WTC11 (cell line): ENCODE measurements around the gene ABCC4. TPM values are rescaled to one million over a fixed set of nuclear protein-coding genes. Genes with fewer than 3 reads are reported as not detected.
"Not testable (repeated sequence)": the region's sequence is repeated elsewhere in the genome, so short reads cannot be mapped to it uniquely, and the experiment has no call there.

Experiments used
- ATAC-seq: fragments of 200-7000 bp; cut with Tn5 transposase; 2 replicates; pipeline ENCODE4 v1.10.0; 2021; ENCODE audit warnings: mild to moderate bottlenecking, moderate library complexity
- CTCF ChIA-PET: fragments of 300-600 bp; sonication (Branson Sonifier 250); formaldehyde crosslinking; loops from one replicate; lab custom pipeline; 2021; ENCODE audit warnings: antibody characterized with exemption; lab: Charles Lee
- POLR2A ChIA-PET: fragments of 350-600 bp; sonication (Branson Sonifier 250); formaldehyde crosslinking; loops from one replicate; lab custom pipeline; 2021; ENCODE audit warnings: antibody characterized with exemption; lab: Charles Lee
- DNase-seq: peaks from one replicate; pipeline ENCODE4 v3.0.0; 2021; ENCODE audit warnings: low spot score
- H3K27ac Mint-ChIP-seq: 2 replicates; pipeline ENCODE4 v1.8.0; 2021; ENCODE audit warnings: mixed read lengths
- H3K27me3 Mint-ChIP-seq: 2 replicates; pipeline ENCODE4 v1.8.0; 2021; ENCODE audit warnings: low read depth, mild to moderate bottlenecking, moderate library complexity, mixed read lengths
- H3K36me3 Mint-ChIP-seq: 2 replicates; pipeline ENCODE4 v1.8.0; 2021; ENCODE audit warnings: mixed read lengths
- H3K4me1 Mint-ChIP-seq: 2 replicates; pipeline ENCODE4 v1.8.0; 2022; ENCODE audit warnings: mixed read lengths
- H3K4me3 Mint-ChIP-seq: 2 replicates; pipeline ENCODE4 v1.8.0; 2021; ENCODE audit warnings: mild to moderate bottlenecking, moderate library complexity, mixed read lengths
- H3K9me3 Mint-ChIP-seq: 2 replicates; pipeline ENCODE4 v1.8.0; 2021; ENCODE audit warnings: mixed read lengths
- AR ChIP-seq: fragments of 250-450 bp; sonication (Bioruptor Pico); IDR thresholded peaks from 2 replicates; pipeline ENCODE4 v1.9.0; 2021; ENCODE audit warnings: mild to moderate bottlenecking
- ARID4B ChIP-seq: sonication (generic); formaldehyde crosslinking; IDR thresholded peaks from 2 replicates; pipeline ENCODE4 v1.8.0; 2023; ENCODE audit warnings: missing genetic modification reagents, mild to moderate bottlenecking, borderline replicate concordance
- ATF6 ChIP-seq: sonication (generic); formaldehyde crosslinking; IDR thresholded peaks from 2 replicates; pipeline ENCODE4 v1.8.1; 2023; ENCODE audit warnings: mild to moderate bottlenecking, missing genetic modification reagents
- CDX4 ChIP-seq: fragments of 250-450 bp; sonication (Bioruptor Pico); IDR thresholded peaks from 2 replicates; pipeline ENCODE4 v1.9.0; 2021; ENCODE audit warnings: moderate library complexity, mild to moderate bottlenecking, inconsistent platforms, borderline replicate concordance
- CTCF ChIP-seq: fragments of 200-600 bp; IDR thresholded peaks from 2 replicates; pipeline ENCODE4 v1.8.0; 2022; ENCODE audit warnings: antibody characterized with exemption
- FOXK1 ChIP-seq: sonication (generic); formaldehyde crosslinking; IDR thresholded peaks from 2 replicates; pipeline ENCODE4 v1.8.0; 2022; ENCODE audit warnings: mild to moderate bottlenecking, moderate library complexity, missing genetic modification reagents
- HMGA2 ChIP-seq: fragments of 250-450 bp; sonication (Bioruptor Pico); IDR thresholded peaks from 2 replicates; pipeline ENCODE4 v1.4.0; 2021; ENCODE audit warnings: mild to moderate bottlenecking, moderate library complexity
- NFYB ChIP-seq: sonication (generic); formaldehyde crosslinking; conservative IDR thresholded peaks from 2 replicates; pipeline ENCODE4 v1.8.0; 2022; ENCODE audit warnings: low read depth, missing genetic modification reagents
- NR1H2 ChIP-seq: sonication (generic); formaldehyde crosslinking; IDR thresholded peaks from 2 replicates; pipeline ENCODE4 v1.9.0; 2021; ENCODE audit warnings: mild to moderate bottlenecking, moderate library complexity, missing genetic modification reagents
- PRRX2 ChIP-seq: fragments of 250-450 bp; sonication (Bioruptor Pico); IDR thresholded peaks from 2 replicates; pipeline ENCODE4 v1.8.0; 2021; ENCODE audit warnings: mild to moderate bottlenecking
- ZNF232 ChIP-seq: sonication (generic); formaldehyde crosslinking; IDR thresholded peaks from 2 replicates; pipeline ENCODE4 v1.8.0; 2022; ENCODE audit warnings: mild to moderate bottlenecking, missing genetic modification reagents
- ZNF671 ChIP-seq: fragments of 250-450 bp; sonication (Bioruptor Pico); IDR thresholded peaks from 2 replicates; pipeline ENCODE4 v1.8.0; 2021; ENCODE audit warnings: mild to moderate bottlenecking
- total RNA-seq: library from RNA; stranded (reverse); gene quantifications from 3 replicates; pipeline ENCODE4 v1.2.3, GENCODE V29; 2021

ABCC4 gene
- total RNA-seq, 1 experiment from 2014 or later = 7.2 TPM

GRCh38 chr13:95192998-95193397 lies 108.3 kb downstream of the ABCC4 start:
- H3K27me3 Mint-ChIP-seq = no peaks in the 10 kb centered on the region
- ATAC-seq (no peak), DNase-seq (no peak)
- H3K9me3 Mint-ChIP-seq = 0 out of 2 replicates have a peak, but pooled peaks cover 1% of the 10 kb centered on the region
- peaks cover 6% of the 10 kb centered on the region for H3K4me1 Mint-ChIP-seq
- no peak overlapping the region for H3K4me3 Mint-ChIP-seq
- H3K36me3 Mint-ChIP-seq = no peaks in the 10 kb centered on the region
- ChIA-PET POLR2A (interaction anchor here (1.8 kb wide), 1 partner anchor 211 kb away, joined by 6 read pairs; no protein-coding TSS in a partner anchor), CTCF (interaction anchor here (0.9 to 6.1 kb wide), 10 partner anchors 10 to 288 kb away, joined by 4 to 388 read pairs (median 10); no protein-coding TSS in a partner anchor)
- H3K27ac Mint-ChIP-seq = no peak overlapping the region
- TF ChIP-seq ARID4B (CRISPR knock-in tag) (no peak), ZNF232 (no peak), ATF6 (CRISPR knock-in tag) (no peak), ZNF671 (CRISPR knock-in tag) (no peak), NFYB (CRISPR knock-in tag) (no peak), PRRX2 (CRISPR knock-in tag) (no peak), CDX4 (no peak), HMGA2 (CRISPR knock-in tag) (no peak), FOXK1 (CRISPR knock-in tag) (no peak), AR (CRISPR knock-in tag) (no peak)

- H3K9me3 Mint-ChIP-seq, H3K4me1 Mint-ChIP-seq, H3K27me3 Mint-ChIP-seq, ATAC-seq, H3K36me3 Mint-ChIP-seq, H3K4me3 Mint-ChIP-seq, DNase-seq, H3K27ac Mint-ChIP-seq: not testable (repeated sequence)
- ChIA-PET CTCF (interaction anchor here (0.6 to 6.1 kb wide), 18 partner anchors 10 to 749 kb away, joined by 3 to 388 read pairs (median 6); no protein-coding TSS in a partner anchor), POLR2A (interaction anchor here (0.6 to 1.8 kb wide), 2 partner anchors 39 to 212 kb away, joined by 6 read pairs; no protein-coding TSS in a partner anchor)
Observed at GRCh38 chr13:95192564-95192945, 108.7 kb downstream of the ABCC4 start.

GRCh38 chr13:95191821-95192563 lies 109.3 kb downstream of the ABCC4 start:
- peak; percentile 92 for TF ChIP-seq CTCF
- TF ChIP-seq NR1H2 (CRISPR knock-in tag) = no peak
- H3K4me3 Mint-ChIP-seq = no peak overlapping the region
- ATAC-seq = peak; percentile 98
- H3K9me3 Mint-ChIP-seq = no peaks in the 10 kb centered on the region
- peak; percentile 93 for DNase-seq
- POLR2A ChIA-PET = interaction anchor here (0.6 to 1.8 kb wide), 2 partner anchors 40 to 212 kb away, joined by 6 read pairs; no protein-coding TSS in a partner anchor
- no peaks in the 10 kb centered on the region for H3K36me3 Mint-ChIP-seq
- peaks cover 6% of the 10 kb centered on the region for H3K4me1 Mint-ChIP-seq
- H3K27ac Mint-ChIP-seq = no peak overlapping the region
- CTCF ChIA-PET = interaction anchor here (0.6 to 6.1 kb wide), 50 partner anchors 11 to 749 kb away, joined by 3 to 388 read pairs (median 4); partner anchors contain the start of gene ABCC4
- H3K27me3 Mint-ChIP-seq = no peaks in the 10 kb centered on the region
